Left lung (tissue), 10 donors: Measurements from ENCODE around the gene OR2T33. TPM values are rescaled to one million over a fixed set of nuclear protein-coding genes. Genes with fewer than 3 reads are reported as not detected.
"Not testable (repeated sequence)": the region's sequence is repeated elsewhere in the genome, so short reads cannot be mapped to it uniquely, and the experiment has no call there.

Experiments used
- ATAC-seq: fragments of 200-7000 bp; cut with Tn5 transposase; one replicate; pipeline ENCODE4 v1.9.1; 2020; ENCODE audit warnings: moderate library complexity
- DNase-seq, 4 donors: peaks; one replicate each; pipeline ENCODE4 v3.0.0-alpha.2; 2013 to 2020
- H3K27ac ChIP-seq, 2 donors: fragments of 200-600 bp; sonication (generic) in 1 of 2; one replicate each; pipeline versions ENCODE4 v1.5.0 to v1.8.0; 2020 to 2021
- H3K27me3 ChIP-seq, 2 donors: fragments of 200-600 bp; sonication (generic) in 1 of 2; one replicate each; pipeline versions ENCODE4 v1.5.0 to v1.8.0; 2020 to 2021
- H3K36me3 ChIP-seq, 2 donors: fragments of 200-600 bp; sonication (generic) in 1 of 2; one replicate each; pipeline versions ENCODE4 v1.5.0 to v1.8.0; 2020 to 2021
- H3K4me1 ChIP-seq, 2 donors: fragments of 200-600 bp; one replicate each; pipeline ENCODE4 v1.8.0; 2021
- H3K4me3 ChIP-seq, 2 donors: fragments of 200-600 bp; sonication (generic) in 1 of 2; one replicate each; pipeline versions ENCODE4 v1.5.0 to v1.8.0; 2020 to 2021; ENCODE audit warnings: mild to moderate bottlenecking in 1 of 2
- H3K9me3 ChIP-seq, 2 donors: fragments of 200-600 bp; sonication (generic) in 1 of 2; one replicate each; pipeline versions ENCODE4 v1.5.0 to v1.8.0; 2020 to 2021
- CTCF ChIP-seq, 2 donors: fragments of 200-600 bp; sonication (generic) in 1 of 2; IDR thresholded peaks; one replicate each; pipeline versions ENCODE4 v1.5.0 to v1.8.0; 2021; ENCODE audit warnings: antibody characterized with exemption in 2 of 2
- intact Hi-C, 2 donors: fragments of 100-400 bp; cut with DNase I; formaldehyde crosslinking; loops; one replicate each; pipeline versions ENCODE4 v1.11.2 to v1.14.2; 2022
- polyA plus RNA-seq, 6 donors: library from polyadenylated mRNA; unstranded; fragments of 120-200 nt; gene quantifications; one replicate each; pipeline ENCODE4 v1.2.1, GENCODE V29; 2013; ENCODE audit not compliant: insufficient read length in 6 of 6
- total RNA-seq, 2 donors: library from RNA; stranded (reverse); fragmentation: NEBNext Ultra II Directional; extraction: Animal tissue kit (Norgen Biotek cat#: 25700); gene quantifications; one replicate each; pipeline ENCODE4 v1.2.1, GENCODE V29; 2021
- donor health status: DM: no; HTN: yes; CAD: no.
- donor health status: DM: no; HTN: no; CAD: no.

Gene OR2T33
- total and polyA plus RNA-seq, 8 donors: not detected

- no peak for TF ChIP-seq CTCF (IDR thresholded peaks at IDR 0.05)
- no peaks in the 10 kb centered on the region for H3K36me3 ChIP-seq
- H3K9me3 ChIP-seq: peaks cover 0 to 2% of the 10 kb centered on the region in 2 donors
- DNase-seq (no peak), ATAC-seq (no peak)
- H3K4me3 ChIP-seq: no peak within 1 kb of the TSS
- H3K4me1 ChIP-seq: no peaks in the 10 kb centered on the region
- H3K27me3 ChIP-seq: no peaks in the 10 kb centered on the region
- no peak within 1 kb of the TSS for H3K27ac ChIP-seq
- intact Hi-C loops: no loop called here
These were observed 25.5 kb upstream of the OR2T33 start, which contains the start of gene OR2T12 for GRCh38 chr1:248303324-248303723. Gene OR2T12, minus strand, starts transcription at chr1:248303424. Its CDS starts 7,846 bp downstream, at chr1:248295578.

GRCh38 chr1:248288391-248288790 lies 10.6 kb upstream of the OR2T33 start:
- no peak overlapping the region for H3K4me3 ChIP-seq
- DNase-seq (no peak), ATAC-seq (no peak)
- no peaks in the 10 kb centered on the region for H3K9me3 ChIP-seq
- H3K27ac ChIP-seq: no peak overlapping the region
- no peaks in the 10 kb centered on the region for H3K4me1 ChIP-seq
- H3K36me3 ChIP-seq: no peaks in the 10 kb centered on the region
- intact Hi-C loops: no loop called here
- H3K27me3 ChIP-seq: no peaks in the 10 kb centered on the region
- no peak for TF ChIP-seq CTCF (IDR thresholded peaks at IDR 0.05)

- ATAC-seq, H3K4me1 ChIP-seq, H3K27ac ChIP-seq, H3K4me3 ChIP-seq, H3K27me3 ChIP-seq, H3K36me3 ChIP-seq, intact Hi-C loops, H3K9me3 ChIP-seq: not testable (repeated sequence)
- DNase-seq: peak in 1 of 4 donors; percentile 18
These were observed 4.6 kb downstream of the OR2T33 start for GRCh38 chr1:248273225-248273624.

- Histone ChIP-seq H3K4me3 (no peak overlapping the region), H3K4me1 (no peaks in the 10 kb centered on the region), H3K27ac (no peak overlapping the region), H3K27me3 (no peaks in the 10 kb centered on the region), H3K9me3 (no peaks in the 10 kb centered on the region), H3K36me3 (no peaks in the 10 kb centered on the region)
- TF ChIP-seq CTCF (IDR thresholded peaks at IDR 0.05): no peak
- ATAC-seq (no peak), DNase-seq (no peak)
- intact Hi-C loops: no loop called here
These were observed 9.6 kb downstream of the OR2T33 start for GRCh38 chr1:248268178-248268577.

- H3K9me3 ChIP-seq: peaks cover 0 to 18% of the 10 kb centered on the region in 2 donors
- intact Hi-C loops, H3K36me3 ChIP-seq, DNase-seq, H3K4me3 ChIP-seq, H3K27ac ChIP-seq, ATAC-seq, H3K27me3 ChIP-seq, H3K4me1 ChIP-seq: not testable (repeated sequence)
These were observed 18.5 kb downstream of the OR2T33 start for GRCh38 chr1:248259309-248259708.

GRCh38 chr1:248243204-248243603 lies 34.6 kb downstream of the OR2T33 start:
- intact Hi-C loops: no loop called here
- Histone ChIP-seq H3K4me3 (no peak overlapping the region), H3K27me3 (no peaks in the 10 kb centered on the region), H3K4me1 (no peaks in the 10 kb centered on the region), H3K27ac (no peak overlapping the region), H3K9me3 (no peaks in the 10 kb centered on the region), H3K36me3 (no peaks in the 10 kb centered on the region)
- peak in 1 of 4 donors; percentile 1 for DNase-seq
- peak; percentile 79 for ATAC-seq
- peak; percentile 43 to 65 for TF ChIP-seq CTCF (IDR thresholded peaks at IDR 0.05)
